ENCODE data around the gene MYO10. TPM values are rescaled to one million over a fixed set of nuclear protein-coding genes. Genes with fewer than 3 reads are reported as not detected.

MYO10 gene
- total RNA-seq, 1 donor from 2014 or later = 80.2 TPM

GRCh38 chr5:16668631-16669030 is 267.5 kb downstream of the MYO10 start:
- H3K36me3 Mint-ChIP-seq (ENCODE audit: low read depth, unreplicated experiment) = peaks cover 17% of the 10 kb centered on the region
- no peak for DNase-seq (ENCODE audit: low read depth)
- H3K27ac Mint-ChIP-seq (ENCODE audit: unreplicated experiment) = no peak overlapping the region
- H3K9me3 ChIP-seq (ENCODE audit: insufficient read depth, low read depth, low read length) = no peaks in the 10 kb centered on the region
- H3K9ac ChIP-seq (ENCODE audit: low read length) = no peak overlapping the region
- no peaks in the 10 kb centered on the region for H3K4me1 Mint-ChIP-seq (ENCODE audit: low read depth, unreplicated experiment)
- FAIRE-seq = no peak
- H3K27ac ChIP-seq (ENCODE audit: low read depth, low read length) = no peak overlapping the region
- no peaks in the 10 kb centered on the region for H3K27me3 ChIP-seq (ENCODE audit: insufficient read depth, low read length)
- H2AFZ ChIP-seq (ENCODE audit: low read depth, low read length) = no peak overlapping the region
- H4K20me1 ChIP-seq (ENCODE audit: insufficient read depth, low read length) = peaks cover 46% of the 10 kb centered on the region
- no peaks in the 10 kb centered on the region for H3K4me1 ChIP-seq (ENCODE audit: insufficient read depth, low read length)
- H3K4me2 ChIP-seq (ENCODE audit: low read length) = no peak overlapping the region
- H3K9me3 Mint-ChIP-seq (ENCODE audit: unreplicated experiment) = no peaks in the 10 kb centered on the region
- no peaks in the 10 kb centered on the region for H3K27me3 Mint-ChIP-seq (ENCODE audit: low read depth, unreplicated experiment)
- no peak for TF ChIP-seq CTCF (IDR thresholded peaks at IDR 0.05; ENCODE audit: insufficient read depth, low read depth, low read length)
- TF ChIP-seq EZH2 (IDR thresholded peaks at IDR 0.05; ENCODE audit: insufficient read depth, low read length) = no peak
- peaks cover 60% of the 10 kb centered on the region for H3K36me3 ChIP-seq (ENCODE audit: insufficient read depth, low read length)
- no peak overlapping the region for H3K4me3 Mint-ChIP-seq (ENCODE audit: unreplicated experiment)
- H3K4me3 ChIP-seq (ENCODE audit: insufficient read depth, low read depth, low read length) = no peak overlapping the region
- H3K79me2 ChIP-seq (ENCODE audit: insufficient read depth, low read length) = no peaks in the 10 kb centered on the region

GRCh38 chr5:16668194-16668593 is 267.9 kb downstream of the MYO10 start:
- Histone ChIP-seq H3K79me2 (ENCODE audit: insufficient read depth, low read length) (no peaks in the 10 kb centered on the region), H3K9me3 (ENCODE audit: insufficient read depth, low read depth, low read length) (no peaks in the 10 kb centered on the region), H4K20me1 (ENCODE audit: insufficient read depth, low read length) (peaks cover 49% of the 10 kb centered on the region), H3K27me3 (ENCODE audit: insufficient read depth, low read length) (no peaks in the 10 kb centered on the region), H2AFZ (ENCODE audit: low read depth, low read length) (no peak overlapping the region), H3K27ac (ENCODE audit: low read depth, low read length) (no peak overlapping the region), H3K4me1 (ENCODE audit: insufficient read depth, low read length) (no peaks in the 10 kb centered on the region), H3K4me3 (ENCODE audit: insufficient read depth, low read depth, low read length) (no peak overlapping the region), H3K9ac (ENCODE audit: low read length) (no peak overlapping the region), H3K36me3 (ENCODE audit: insufficient read depth, low read length) (peaks cover 56% of the 10 kb centered on the region), H3K4me2 (ENCODE audit: low read length) (no peak overlapping the region)
- DNase-seq (ENCODE audit: low read depth) = no peak
- no peaks in the 10 kb centered on the region for H3K27me3 Mint-ChIP-seq (ENCODE audit: low read depth, unreplicated experiment)
- no peaks in the 10 kb centered on the region for H3K9me3 Mint-ChIP-seq (ENCODE audit: unreplicated experiment)
- H3K4me1 Mint-ChIP-seq (ENCODE audit: low read depth, unreplicated experiment) = no peaks in the 10 kb centered on the region
- TF ChIP-seq EZH2 (IDR thresholded peaks at IDR 0.05; ENCODE audit: insufficient read depth, low read length) = no peak
- TF ChIP-seq CTCF (IDR thresholded peaks at IDR 0.05; ENCODE audit: insufficient read depth, low read depth, low read length) = no peak
- H3K36me3 Mint-ChIP-seq (ENCODE audit: low read depth, unreplicated experiment) = peaks cover 17% of the 10 kb centered on the region
- no peak overlapping the region for H3K27ac Mint-ChIP-seq (ENCODE audit: unreplicated experiment)
- H3K4me3 Mint-ChIP-seq (ENCODE audit: unreplicated experiment) = no peak overlapping the region
- no peak for FAIRE-seq

- Mint-ChIP-seq H3K27me3 (ENCODE audit: low read depth, unreplicated experiment) (no peaks in the 10 kb centered on the region), H3K9me3 (ENCODE audit: unreplicated experiment) (no peaks in the 10 kb centered on the region), H3K4me1 (ENCODE audit: low read depth, unreplicated experiment) (no peaks in the 10 kb centered on the region), H3K36me3 (ENCODE audit: low read depth, unreplicated experiment) (peaks cover 15% of the 10 kb centered on the region), H3K27ac (ENCODE audit: unreplicated experiment) (no peak overlapping the region), H3K4me3 (ENCODE audit: unreplicated experiment) (no peak overlapping the region)
- FAIRE-seq = no peak
- H3K27me3 ChIP-seq (ENCODE audit: insufficient read depth, low read length) = no peaks in the 10 kb centered on the region
- H3K36me3 ChIP-seq (ENCODE audit: insufficient read depth, low read length) = peaks cover 45% of the 10 kb centered on the region
- no peaks in the 10 kb centered on the region for H3K9me3 ChIP-seq (ENCODE audit: insufficient read depth, low read depth, low read length)
- peaks cover 42% of the 10 kb centered on the region for H4K20me1 ChIP-seq (ENCODE audit: insufficient read depth, low read length)
- H3K4me1 ChIP-seq (ENCODE audit: insufficient read depth, low read length) = no peaks in the 10 kb centered on the region
- no peaks in the 10 kb centered on the region for H3K79me2 ChIP-seq (ENCODE audit: insufficient read depth, low read length)
- no peak for DNase-seq (ENCODE audit: low read depth)
- H2AFZ ChIP-seq (ENCODE audit: low read depth, low read length) = no peak overlapping the region
- TF ChIP-seq CTCF (IDR thresholded peaks at IDR 0.05; ENCODE audit: insufficient read depth, low read depth, low read length) (peak; percentile 33), EZH2 (IDR thresholded peaks at IDR 0.05; ENCODE audit: insufficient read depth, low read length) (no peak)
- H3K4me2 ChIP-seq (ENCODE audit: low read length) = no peak overlapping the region
- H3K4me3 ChIP-seq (ENCODE audit: insufficient read depth, low read depth, low read length) = no peak overlapping the region
- H3K27ac ChIP-seq (ENCODE audit: low read depth, low read length) = no peak overlapping the region
- H3K9ac ChIP-seq (ENCODE audit: low read length) = no peak overlapping the region
Measured at GRCh38 chr5:16666883-16667398, 269.1 kb downstream of the MYO10 start.
